PC-3 (cell line): ENCODE results near the gene PACS1. TPM values are rescaled to one million over a fixed set of nuclear protein-coding genes. Genes with fewer than 3 reads are reported as not detected.

ENCODE experiments used
- ATAC-seq: fragments of 200-7000 bp; cut with Tn5 transposase; 2 replicates; pipeline ENCODE4 v1.9.1; 2020; ENCODE audit warnings: mild to moderate bottlenecking, moderate library complexity
- BruUV-seq: library from RNA; stranded (reverse); fragments of 400-500 nt; replicated peaks from 2 replicates; lab custom pipeline; 2021; lab: Mats Ljungman, UMichigan
- CTCF ChIA-PET: fragments of 300-600 bp; sonication (Branson Sonifier 250); formaldehyde crosslinking; loops from one replicate; lab custom pipeline; 2022; ENCODE audit warnings: antibody characterized with exemption; lab: Charles Lee
- POLR2A ChIA-PET: fragments of 300-600 bp; sonication (Branson Sonifier 250); formaldehyde crosslinking; loops from one replicate; lab custom pipeline; 2022; ENCODE audit warnings: antibody characterized with exemption; ENCODE audit not compliant: unreplicated experiment; lab: Charles Lee
- DNase-seq: peaks from one replicate; pipeline ENCODE4 v3.0.0-alpha.2; 2015
- H2AFZ ChIP-seq: fragments of 300-600 bp; sonication (generic); 2 replicates; pipeline ENCODE4 v1.6.0; 2016; ENCODE audit warnings: antibody characterized with exemption, low read length
- H3F3A ChIP-seq: fragments of 300-600 bp; sonication (generic); one replicate; pipeline ENCODE4 v1.6.0; 2017; ENCODE audit warnings: antibody characterized with exemption, low read length, control low read depth, mild to moderate bottlenecking; ENCODE audit not compliant: unreplicated experiment
- H3K27ac ChIP-seq: fragments of 300-600 bp; sonication (generic); 2 replicates; pipeline ENCODE4 v1.5.1; 2016; ENCODE audit warnings: mild to moderate bottlenecking, low read length
- H3K27me3 ChIP-seq: fragments of 300-600 bp; sonication (generic); 2 replicates; pipeline ENCODE4 v1.6.1; 2016; ENCODE audit warnings: low read length, mixed read lengths
- H3K36me3 ChIP-seq: fragments of 300-600 bp; sonication (generic); 2 replicates; pipeline ENCODE4 v1.6.1; 2016; ENCODE audit warnings: low read depth, mixed run types, low read length, mixed read lengths
- H3K4me1 ChIP-seq: fragments of 300-600 bp; sonication (generic); 2 replicates; pipeline ENCODE4 v1.5.1; 2016; ENCODE audit warnings: low read length; ENCODE audit not compliant: insufficient read depth
- H3K4me2 ChIP-seq: fragments of 300-600 bp; sonication (generic); 2 replicates; pipeline ENCODE4 v1.6.0; 2016; ENCODE audit warnings: low read length
- H3K4me3 ChIP-seq: fragments of 300-600 bp; sonication (generic); 2 replicates; pipeline ENCODE4 v1.5.1; 2016; ENCODE audit warnings: mild to moderate bottlenecking, low read length, mixed read lengths
- H3K79me2 ChIP-seq: fragments of 300-600 bp; sonication (generic); 2 replicates; pipeline ENCODE4 v1.6.1; 2017; ENCODE audit warnings: low read length, mixed read lengths
- H3K9ac ChIP-seq: fragments of 300-600 bp; sonication (generic); 2 replicates; pipeline ENCODE4 v1.6.0; 2016; ENCODE audit warnings: mild to moderate bottlenecking, low read length
- H3K9me2 ChIP-seq: fragments of 300-600 bp; sonication (generic); replicated peaks from 2 replicates; pipeline ENCODE4 v1.6.1; 2016; ENCODE audit warnings: mixed run types, low read length, mixed read lengths
- H3K9me3 ChIP-seq: fragments of 300-600 bp; sonication (generic); 2 replicates; pipeline ENCODE4 v1.6.1; 2016; ENCODE audit warnings: low read length, mixed read lengths
- H4K20me1 ChIP-seq: fragments of 300-600 bp; sonication (generic); 2 replicates; pipeline ENCODE4 v1.6.1; 2016; ENCODE audit warnings: low read length, mixed read lengths
- EZH2 ChIP-seq: fragments of 300-600 bp; sonication (generic); IDR thresholded peaks from one replicate; pipeline ENCODE4 v1.6.1; 2017; ENCODE audit warnings: antibody characterized with exemption, mild to moderate bottlenecking, low read length; ENCODE audit not compliant: unreplicated experiment
- EZH2phosphoT487 ChIP-seq: fragments of 300-600 bp; sonication (generic); IDR thresholded peaks from 2 replicates; pipeline ENCODE4 v1.6.1; 2018; ENCODE audit warnings: mild to moderate bottlenecking, antibody characterized with exemption, low read length, borderline replicate concordance
- intact Hi-C: fragments of 100-400 bp; cut with micrococcal nuclease; formaldehyde crosslinking; loops from 2 replicates; pipeline ENCODE4 v1.9.0; 2023
- total RNA-seq: library from RNA; depleted of rRNA; stranded (reverse); fragments of >200 nt; gene quantifications from 2 replicates; pipeline ENCODE4 v1.2.3, GENCODE V29; 2014
- TF ChIP-seq, protein P1 (sequence below): fragments of 300-600 bp; sonication (generic); conservative IDR thresholded peaks from 2 replicates; pipeline ENCODE4 v1.5.1; 2017; ENCODE audit warnings: antibody characterized with exemption, low read depth, mild to moderate bottlenecking, low read length

The PACS1 gene
- total RNA-seq, 1 experiment from 2014 or later, result 28.7 TPM

DNA sequence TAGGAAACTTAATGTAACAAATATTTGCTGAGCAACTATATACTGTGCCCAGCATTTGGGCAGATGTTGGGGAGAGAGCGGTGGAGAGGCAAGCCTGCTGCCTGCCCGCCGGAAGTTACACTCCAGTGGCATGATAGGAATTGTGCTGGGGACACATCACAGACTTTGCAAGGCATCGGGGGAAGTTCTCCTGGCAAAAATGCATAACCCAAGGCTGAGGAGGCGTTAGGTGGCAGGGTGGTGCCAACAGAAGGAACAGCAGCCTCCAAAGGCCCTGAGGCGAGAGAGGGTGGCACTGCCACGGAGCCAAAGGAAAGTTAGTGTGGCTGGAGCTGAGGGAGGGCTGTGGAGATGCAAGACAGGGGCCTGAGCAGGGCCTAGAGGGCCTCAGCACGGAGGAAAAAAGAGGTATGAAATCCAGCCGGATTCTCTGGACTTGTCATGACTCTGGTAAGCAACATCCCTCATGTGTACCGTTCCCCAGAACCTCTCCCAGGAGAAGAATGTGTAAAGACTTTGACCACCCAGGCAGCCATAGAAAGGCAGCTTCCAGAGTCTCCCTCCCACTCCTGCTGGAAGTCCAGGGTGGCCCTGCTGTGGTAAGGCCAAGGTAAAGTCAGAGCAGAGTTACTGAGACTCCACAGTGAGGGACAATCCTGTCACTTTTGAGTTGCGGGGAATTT lies 122.2 kb downstream of the PACS1 start:
- Histone ChIP-seq H3K9ac (no peak overlapping the region), H3K4me3 (no peak overlapping the region), H3K79me2 (peaks cover 5% of the 10 kb centered on the region; the same call in 1 of the 2 replicates), H2AFZ (no peak overlapping the region), H3K36me3 (no peaks in the 10 kb centered on the region), H3K27ac (no peak overlapping the region), H3K4me2 (no peak overlapping the region), H3K4me1 (peaks cover 38% of the 10 kb centered on the region), H3K9me2 (no peaks in the 10 kb centered on the region), H3K27me3 (no peaks in the 10 kb centered on the region), H4K20me1 (peaks cover 4% of the 10 kb centered on the region; the same call in 1 of the 2 replicates), H3K9me3 (no peaks in the 10 kb centered on the region), H3F3A (peaks cover 5% of the 10 kb centered on the region)
- ChIA-PET CTCF (no interaction called here), POLR2A (no interaction called here)
- BruUV-seq, result no TSS peak
- no peak for ATAC-seq
- TF ChIP-seq EZH2 (no peak), EZH2phosphoT487 (no peak)
- no peak for DNase-seq
- intact Hi-C loops, result no loop called here

DNA sequence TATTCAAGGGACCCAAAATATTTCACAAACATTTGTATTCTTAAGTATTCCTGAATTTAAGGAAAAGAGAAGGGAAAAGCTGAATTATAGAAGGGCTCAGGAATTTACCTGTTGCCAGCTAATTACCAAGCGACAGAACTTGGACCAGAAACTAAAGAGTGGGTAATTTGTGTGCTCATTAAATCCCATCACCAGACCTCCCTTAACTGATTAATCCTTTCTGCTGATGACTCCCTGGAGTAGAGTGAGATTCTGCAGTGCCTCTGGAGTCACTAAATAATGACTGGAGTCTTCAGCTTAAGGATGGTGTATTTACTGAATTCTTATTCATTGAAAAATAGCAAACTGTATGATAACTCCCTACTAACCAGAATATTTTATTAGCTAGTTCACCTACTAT lies 124.3 kb downstream of the PACS1 start:
- Histone ChIP-seq H3K27me3 (no peaks in the 10 kb centered on the region), H3K36me3 (0 out of 2 replicates have a peak, but pooled peaks cover 3% of the 10 kb centered on the region), H3K9ac (no peak overlapping the region), H3K4me3 (no peak overlapping the region), H3K4me1 (peaks cover 25% of the 10 kb centered on the region), H3K27ac (no peak overlapping the region), H3K79me2 (no peaks in the 10 kb centered on the region), H3K9me3 (no peaks in the 10 kb centered on the region), H4K20me1 (no peaks in the 10 kb centered on the region), H3F3A (no peaks in the 10 kb centered on the region), H2AFZ (no peak overlapping the region), H3K9me2 (no peaks in the 10 kb centered on the region), H3K4me2 (no peak overlapping the region)
- no TSS peak for BruUV-seq
- ATAC-seq, result no peak
- ChIA-PET CTCF (no interaction called here), POLR2A (no interaction called here)
- no peak for DNase-seq
- TF ChIP-seq EZH2 (no peak), EZH2phosphoT487 (no peak)
- TF ChIP-seq, protein P1, sequence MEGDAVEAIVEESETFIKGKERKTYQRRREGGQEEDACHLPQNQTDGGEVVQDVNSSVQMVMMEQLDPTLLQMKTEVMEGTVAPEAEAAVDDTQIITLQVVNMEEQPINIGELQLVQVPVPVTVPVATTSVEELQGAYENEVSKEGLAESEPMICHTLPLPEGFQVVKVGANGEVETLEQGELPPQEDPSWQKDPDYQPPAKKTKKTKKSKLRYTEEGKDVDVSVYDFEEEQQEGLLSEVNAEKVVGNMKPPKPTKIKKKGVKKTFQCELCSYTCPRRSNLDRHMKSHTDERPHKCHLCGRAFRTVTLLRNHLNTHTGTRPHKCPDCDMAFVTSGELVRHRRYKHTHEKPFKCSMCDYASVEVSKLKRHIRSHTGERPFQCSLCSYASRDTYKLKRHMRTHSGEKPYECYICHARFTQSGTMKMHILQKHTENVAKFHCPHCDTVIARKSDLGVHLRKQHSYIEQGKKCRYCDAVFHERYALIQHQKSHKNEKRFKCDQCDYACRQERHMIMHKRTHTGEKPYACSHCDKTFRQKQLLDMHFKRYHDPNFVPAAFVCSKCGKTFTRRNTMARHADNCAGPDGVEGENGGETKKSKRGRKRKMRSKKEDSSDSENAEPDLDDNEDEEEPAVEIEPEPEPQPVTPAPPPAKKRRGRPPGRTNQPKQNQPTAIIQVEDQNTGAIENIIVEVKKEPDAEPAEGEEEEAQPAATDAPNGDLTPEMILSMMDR, result no peak
- intact Hi-C loops, result no loop called here

DNA sequence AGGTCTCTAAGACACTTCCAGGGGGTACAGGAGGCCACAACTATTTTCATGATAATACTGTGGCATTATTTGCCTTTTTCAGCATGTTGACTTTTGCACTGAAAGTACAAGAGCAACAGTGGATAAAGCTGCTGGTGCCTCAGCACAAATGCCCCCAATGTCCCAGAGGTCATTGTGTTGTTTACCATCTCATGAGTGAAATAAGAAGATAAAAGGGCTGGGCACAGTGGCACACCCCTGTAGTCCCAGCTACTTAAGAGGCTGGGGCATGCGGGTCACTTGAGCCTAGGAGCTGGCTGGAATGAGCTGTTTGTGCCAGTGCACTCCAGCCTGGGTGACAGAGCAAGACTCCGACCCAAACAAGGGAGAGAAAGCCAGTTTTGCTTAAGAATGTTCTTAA lies 125.8 kb downstream of the PACS1 start:
- H4K20me1 ChIP-seq, result no peaks in the 10 kb centered on the region

More for the DNA sequence above, 125.8 kb downstream of the PACS1 start:
- no peak overlapping the region for H3K4me3 ChIP-seq
- TF ChIP-seq EZH2 (no peak), EZH2phosphoT487 (no peak)
- TF ChIP-seq, protein P1, result no peak
- no peak overlapping the region for H3K27ac ChIP-seq
- no peak overlapping the region for H2AFZ ChIP-seq
- peak; percentile 39; the same call in 1 of the 2 replicates for ATAC-seq
- no peaks in the 10 kb centered on the region for H3K9me3 ChIP-seq
- ChIA-PET POLR2A (interaction anchor here (0.8 kb wide), 1 partner anchor 12 kb away, joined by 5 read pairs; no protein-coding TSS in a partner anchor), CTCF (interaction anchor here (0.7 to 1.8 kb wide), 2 partner anchors 24 to 26 kb away, joined by 3 to 4 read pairs; no protein-coding TSS in a partner anchor)
- H3K9me2 ChIP-seq, result no peaks in the 10 kb centered on the region
- no peak overlapping the region for H3K4me2 ChIP-seq
- DNase-seq, result no peak
- intact Hi-C loops, result no loop called here
- no peak overlapping the region for H3K9ac ChIP-seq
- BruUV-seq, result no TSS peak
- H3K79me2 ChIP-seq, result no peaks in the 10 kb centered on the region
- H3K27me3 ChIP-seq, result no peaks in the 10 kb centered on the region
- H3F3A ChIP-seq, result no peaks in the 10 kb centered on the region
- H3K36me3 ChIP-seq, result 0 out of 2 replicates have a peak, but pooled peaks cover 3% of the 10 kb centered on the region
- H3K4me1 ChIP-seq, result peaks cover 21% of the 10 kb centered on the region
